Activated naive CD8-positive, alpha-beta T cell (primary cell): Measurements from ENCODE around the gene INSR.

Experiments used
- H3K27ac Mint-ChIP-seq: one replicate; pipeline ENCODE4 v1.8.0; 2021; ENCODE audit warnings: mixed read lengths
- H3K27me3 Mint-ChIP-seq: one replicate; pipeline ENCODE4 v1.8.0; 2021; ENCODE audit warnings: mixed read lengths
- H3K36me3 Mint-ChIP-seq: one replicate; pipeline ENCODE4 v1.8.0; 2021; ENCODE audit warnings: mixed read lengths
- H3K4me1 Mint-ChIP-seq: one replicate; pipeline ENCODE4 v1.8.0; 2021; ENCODE audit warnings: low read depth, mixed read lengths
- H3K4me3 Mint-ChIP-seq: one replicate; pipeline ENCODE4 v1.8.0; 2021; ENCODE audit warnings: mild to moderate bottlenecking, mixed read lengths
- H3K9me3 Mint-ChIP-seq: one replicate; pipeline ENCODE4 v1.8.0; 2021; ENCODE audit warnings: low read depth, mixed read lengths

INSR gene

DNA sequence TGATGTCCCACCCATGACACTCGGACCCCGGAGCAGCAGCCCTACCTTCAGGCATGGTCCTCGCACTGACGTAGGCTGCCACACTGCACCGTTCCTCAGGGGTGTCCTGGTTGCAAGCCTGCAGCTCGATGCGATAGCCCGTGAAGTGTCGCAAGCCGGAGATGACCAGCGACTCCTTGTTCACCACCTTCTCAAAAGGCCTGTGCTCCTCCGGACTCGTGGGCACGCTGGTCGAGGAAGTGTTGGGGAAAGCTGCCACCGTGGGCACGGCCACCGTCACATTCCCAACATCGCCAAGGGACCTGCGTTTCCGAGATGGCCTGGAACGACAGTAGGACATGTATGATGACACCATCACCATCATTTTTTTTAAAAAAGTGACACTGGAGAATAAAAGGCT is 151.4 kb downstream of the INSR start:
- Mint-ChIP-seq H3K27me3 (no peaks in the 10 kb centered on the region), H3K27ac (no peak overlapping the region), H3K4me1 (no peaks in the 10 kb centered on the region), H3K4me3 (no peak overlapping the region), H3K36me3 (peaks cover 4% of the 10 kb centered on the region), H3K9me3 (peaks cover 3% of the 10 kb centered on the region)

DNA sequence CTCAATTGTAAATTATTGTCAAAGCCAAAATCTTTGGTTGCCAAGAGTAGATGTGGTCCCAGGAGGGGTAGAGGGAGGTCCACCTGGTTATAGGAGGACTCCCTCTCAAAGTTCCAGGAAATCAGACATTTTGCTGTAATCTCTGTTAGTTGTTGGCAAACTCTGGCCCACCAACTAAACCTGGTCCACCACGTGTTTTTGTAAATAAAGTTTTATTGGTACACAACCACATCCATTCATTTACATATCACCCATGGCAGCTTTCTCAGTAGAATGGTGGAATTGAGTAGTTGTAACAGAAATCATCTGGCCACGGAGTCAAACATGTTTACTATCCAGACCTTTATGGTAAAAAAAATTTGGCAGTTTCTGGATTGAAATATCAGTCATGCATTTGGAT is 154.1 kb downstream of the INSR start:
- H3K27ac Mint-ChIP-seq = no peak overlapping the region
- no peaks in the 10 kb centered on the region for H3K9me3 Mint-ChIP-seq
- H3K36me3 Mint-ChIP-seq = peaks cover 2% of the 10 kb centered on the region
- no peaks in the 10 kb centered on the region for H3K4me1 Mint-ChIP-seq
- no peaks in the 10 kb centered on the region for H3K27me3 Mint-ChIP-seq
- H3K4me3 Mint-ChIP-seq = no peak overlapping the region

DNA sequence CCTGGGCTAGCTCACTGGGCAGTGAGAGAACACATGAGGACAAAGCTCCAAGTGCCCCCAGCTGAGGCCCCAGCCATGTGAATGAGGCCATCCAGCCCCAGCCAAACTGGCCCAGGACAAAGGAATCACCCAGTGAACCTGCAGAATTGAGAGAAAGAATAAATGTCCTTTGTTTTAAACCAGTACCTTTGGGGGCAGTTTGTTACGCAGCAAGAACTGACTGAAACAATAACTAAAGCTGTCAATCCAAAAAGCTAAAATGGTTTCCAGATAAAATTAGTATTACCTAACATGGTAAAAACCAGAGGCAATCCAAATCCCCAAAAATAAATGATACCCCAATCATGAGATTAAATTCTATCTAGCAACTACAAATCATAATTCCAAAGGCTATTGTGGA is 155.1 kb downstream of the INSR start:
- Mint-ChIP-seq H3K36me3 (peaks cover 2% of the 10 kb centered on the region), H3K27me3 (no peaks in the 10 kb centered on the region), H3K4me3 (no peak overlapping the region), H3K27ac (no peak overlapping the region), H3K4me1 (no peaks in the 10 kb centered on the region), H3K9me3 (no peaks in the 10 kb centered on the region)

DNA sequence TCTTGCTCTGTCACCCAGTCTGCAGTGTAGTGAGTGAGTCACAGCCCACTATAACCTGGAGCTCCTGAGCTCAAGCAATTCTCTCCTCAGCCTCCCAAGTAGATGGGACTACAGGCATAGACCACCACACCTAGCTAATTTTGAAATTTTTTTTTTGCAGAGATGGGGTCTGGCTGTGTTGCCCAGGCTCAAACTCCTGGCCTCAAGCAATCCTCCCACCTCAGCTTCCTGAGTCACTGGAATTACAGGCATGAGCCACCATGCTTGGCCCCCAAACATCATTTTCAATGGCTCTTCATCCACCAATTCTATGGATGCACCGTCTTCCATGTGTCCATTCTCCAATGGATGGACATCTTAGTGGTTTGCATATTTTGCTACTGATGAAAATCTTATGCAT is 155.8 kb downstream of the INSR start:
- Mint-ChIP-seq H3K9me3 (no peaks in the 10 kb centered on the region), H3K27ac (no peak overlapping the region), H3K4me1 (no peaks in the 10 kb centered on the region), H3K36me3 (peaks cover 2% of the 10 kb centered on the region), H3K4me3 (no peak overlapping the region), H3K27me3 (no peaks in the 10 kb centered on the region)

DNA sequence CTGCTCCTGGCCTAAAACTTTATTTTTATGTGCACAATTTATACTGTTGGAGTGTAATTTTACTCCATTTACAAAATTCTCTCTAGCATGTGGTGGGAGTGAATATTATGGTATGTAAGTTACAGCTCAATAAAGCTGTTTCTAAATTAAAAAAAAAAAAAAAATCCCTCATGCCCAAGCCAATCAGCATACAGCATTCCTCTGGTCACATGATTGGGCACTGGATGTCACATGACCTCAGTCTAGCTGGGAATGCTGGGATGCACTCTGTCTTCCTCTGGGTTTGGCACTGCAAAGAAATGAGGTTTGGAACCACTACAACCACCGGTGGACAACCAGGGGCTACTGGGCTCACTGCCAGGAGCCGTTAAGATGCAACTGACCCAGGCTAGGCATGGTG is 157.1 kb downstream of the INSR start:
- Mint-ChIP-seq H3K4me3 (no peak overlapping the region), H3K4me1 (no peaks in the 10 kb centered on the region), H3K36me3 (peaks cover 2% of the 10 kb centered on the region)

DNA sequence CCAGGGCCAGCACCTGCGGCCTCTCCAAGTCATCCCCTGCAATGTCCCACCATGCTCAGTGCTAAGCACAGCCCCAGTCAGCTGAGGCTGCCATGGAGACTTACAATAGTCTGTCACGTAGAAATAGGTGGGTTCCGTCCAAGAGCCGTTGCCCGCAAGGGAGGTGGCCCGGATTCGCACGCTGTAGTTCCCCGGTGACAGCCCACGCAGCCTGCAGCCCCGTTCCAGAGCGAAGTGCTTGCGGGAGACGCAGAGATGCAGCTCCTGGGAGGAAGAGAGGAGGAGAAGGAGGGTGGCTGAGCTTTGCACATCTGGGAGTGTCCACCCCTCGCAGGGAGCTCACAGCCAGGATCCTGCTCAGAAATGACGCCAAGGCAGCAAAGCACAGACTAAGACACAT is 162.2 kb downstream of the INSR start:
- Mint-ChIP-seq H3K9me3 (no peaks in the 10 kb centered on the region), H3K36me3 (peaks cover 2% of the 10 kb centered on the region), H3K27ac (no peak overlapping the region), H3K4me3 (no peak overlapping the region), H3K27me3 (no peaks in the 10 kb centered on the region), H3K4me1 (no peaks in the 10 kb centered on the region)

More for the DNA sequence above, 157.1 kb downstream of the INSR start:
- H3K27ac Mint-ChIP-seq = no peak overlapping the region
- no peaks in the 10 kb centered on the region for H3K27me3 Mint-ChIP-seq
- no peaks in the 10 kb centered on the region for H3K9me3 Mint-ChIP-seq

DNA sequence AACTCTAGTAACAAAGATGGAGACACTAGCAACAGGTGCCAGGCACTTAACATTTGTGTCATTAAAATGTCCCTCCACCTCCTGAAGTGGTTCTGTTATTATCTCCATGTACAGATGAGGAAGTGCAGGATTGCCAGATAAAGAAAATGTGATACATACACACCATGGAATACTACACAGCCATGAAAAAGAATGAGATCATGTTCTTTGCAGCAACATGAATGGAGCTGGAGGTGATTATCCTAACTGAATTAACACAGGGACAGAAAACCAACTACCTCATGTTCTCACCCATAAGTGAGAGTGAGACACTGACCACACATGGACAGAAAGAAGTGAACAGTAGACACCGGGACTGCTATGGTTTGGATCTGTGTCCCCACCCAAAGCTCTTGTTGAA is 164.2 kb downstream of the INSR start:
- no peak overlapping the region for H3K27ac Mint-ChIP-seq
- no peaks in the 10 kb centered on the region for H3K9me3 Mint-ChIP-seq
- H3K27me3 Mint-ChIP-seq = no peaks in the 10 kb centered on the region
- H3K4me3 Mint-ChIP-seq = no peak overlapping the region
- peaks cover 2% of the 10 kb centered on the region for H3K36me3 Mint-ChIP-seq
- H3K4me1 Mint-ChIP-seq = no peaks in the 10 kb centered on the region

DNA sequence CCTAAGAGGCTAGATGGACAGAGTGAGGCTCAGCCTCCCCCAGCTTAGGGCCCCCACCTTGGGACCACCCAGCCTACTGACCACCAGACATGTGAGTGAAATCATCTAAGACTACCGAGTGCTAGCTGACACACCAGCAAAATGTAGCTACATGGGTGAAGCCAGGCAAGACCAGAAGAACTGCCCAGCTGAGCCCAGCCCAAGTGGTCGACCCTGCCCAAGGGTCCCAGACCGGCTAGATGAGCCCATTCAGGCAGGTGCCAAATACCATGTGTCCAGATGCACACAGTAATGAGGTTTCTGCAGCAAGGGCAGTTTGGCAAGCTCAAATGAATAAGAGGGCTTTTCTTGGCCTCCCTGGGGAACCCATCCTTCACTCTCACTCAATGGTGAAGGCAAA is 168.1 kb downstream of the INSR start:
- Mint-ChIP-seq H3K36me3 (peaks cover 8% of the 10 kb centered on the region), H3K27me3 (no peaks in the 10 kb centered on the region), H3K9me3 (no peaks in the 10 kb centered on the region), H3K4me1 (no peaks in the 10 kb centered on the region), H3K4me3 (no peak overlapping the region), H3K27ac (no peak overlapping the region)

DNA sequence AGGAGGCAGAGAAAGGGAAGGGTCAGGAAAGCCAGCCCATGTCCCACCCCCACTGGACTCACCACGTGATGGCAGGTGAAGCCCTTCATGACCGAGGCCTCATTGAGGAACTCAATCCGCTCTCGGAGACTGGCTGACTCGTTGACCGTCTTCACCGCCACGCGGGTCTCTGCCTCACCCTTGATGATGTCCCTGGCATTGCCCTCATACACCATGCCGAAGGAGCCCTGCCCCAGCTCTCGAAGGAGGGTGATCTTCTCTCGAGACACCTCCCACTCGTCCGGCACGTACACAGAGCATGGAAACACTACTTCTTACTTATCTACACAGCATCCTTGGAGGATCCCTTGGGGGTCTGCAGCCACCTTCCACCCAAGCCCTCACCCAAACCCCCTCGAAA is 169.0 kb downstream of the INSR start:
- Mint-ChIP-seq H3K27ac (no peak overlapping the region), H3K36me3 (peaks cover 8% of the 10 kb centered on the region), H3K27me3 (no peaks in the 10 kb centered on the region), H3K4me1 (no peaks in the 10 kb centered on the region), H3K9me3 (no peaks in the 10 kb centered on the region), H3K4me3 (no peak overlapping the region)

DNA sequence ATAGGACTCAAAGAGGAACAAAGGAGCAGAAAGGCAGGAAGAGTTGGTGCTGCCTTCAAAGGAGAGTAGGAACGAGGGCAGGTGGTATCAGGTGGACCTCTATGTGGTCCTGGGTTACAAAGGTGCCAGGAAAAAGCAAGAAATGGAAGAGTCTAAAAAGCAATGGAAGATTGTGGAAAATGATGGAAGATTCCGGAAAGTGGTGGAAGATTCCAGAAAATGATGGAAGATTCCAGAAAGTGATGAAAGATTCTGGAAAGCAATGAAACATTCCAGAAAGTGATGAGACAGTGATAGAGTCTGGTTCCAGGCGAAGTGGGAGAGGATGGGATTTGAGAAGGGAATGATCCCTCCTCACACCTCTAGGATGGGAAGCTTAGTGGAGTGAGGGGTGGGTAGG is 169.4 kb downstream of the INSR start:
- Mint-ChIP-seq H3K4me1 (no peaks in the 10 kb centered on the region), H3K27ac (no peak overlapping the region)

DNA sequence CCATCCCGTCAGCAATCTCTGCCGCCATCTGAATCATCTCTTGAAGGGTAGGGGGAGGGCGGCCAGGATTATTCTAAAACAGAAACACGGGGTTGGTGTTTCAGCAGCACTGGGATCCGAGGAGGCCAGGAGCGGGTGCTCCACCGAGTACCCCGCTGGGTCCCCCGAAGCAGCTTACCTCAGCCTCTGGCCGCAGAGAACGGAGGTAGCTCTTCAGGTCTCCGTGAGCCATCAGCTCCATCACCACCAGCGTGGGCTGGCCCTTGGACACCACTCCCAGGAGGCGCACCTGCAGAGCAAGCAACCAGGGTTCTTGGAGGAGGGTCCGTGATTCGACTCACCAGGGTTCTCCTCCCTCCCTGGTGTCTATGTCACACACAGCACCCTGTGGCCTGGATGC is 171.5 kb downstream of the INSR start:
- no peaks in the 10 kb centered on the region for H3K9me3 Mint-ChIP-seq

More for the DNA sequence above, 169.4 kb downstream of the INSR start:
- no peaks in the 10 kb centered on the region for H3K9me3 Mint-ChIP-seq
- H3K36me3 Mint-ChIP-seq = peaks cover 6% of the 10 kb centered on the region
- H3K27me3 Mint-ChIP-seq = no peaks in the 10 kb centered on the region
- H3K4me3 Mint-ChIP-seq = no peak overlapping the region

DNA sequence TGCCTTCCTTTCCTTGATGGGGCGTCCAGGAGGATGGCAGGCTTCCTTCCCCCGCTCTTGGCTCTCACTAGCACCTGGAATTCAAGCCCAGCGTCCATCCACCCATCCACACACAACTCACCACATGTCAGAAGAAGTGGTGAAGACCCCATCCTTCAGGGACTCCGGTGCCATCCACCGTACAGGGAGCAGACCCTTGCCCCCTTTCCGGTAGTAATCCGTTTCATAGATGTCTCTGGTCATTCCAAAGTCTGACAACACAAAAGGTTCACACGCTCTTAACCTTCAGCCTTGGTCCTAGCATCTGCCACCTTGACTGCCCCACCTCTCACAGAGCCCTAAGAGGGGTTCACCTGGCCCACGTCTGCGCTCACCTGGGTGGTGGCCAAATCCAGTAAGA is 173.7 kb downstream of the INSR start:
- no peaks in the 10 kb centered on the region for H3K9me3 Mint-ChIP-seq
- H3K4me3 Mint-ChIP-seq = no peak overlapping the region
- no peak overlapping the region for H3K27ac Mint-ChIP-seq
- no peaks in the 10 kb centered on the region for H3K27me3 Mint-ChIP-seq
- no peaks in the 10 kb centered on the region for H3K4me1 Mint-ChIP-seq
- peaks cover 6% of the 10 kb centered on the region for H3K36me3 Mint-ChIP-seq

More for the DNA sequence above, 171.5 kb downstream of the INSR start:
- Mint-ChIP-seq H3K4me1 (no peaks in the 10 kb centered on the region), H3K36me3 (peaks cover 6% of the 10 kb centered on the region), H3K4me3 (no peak overlapping the region), H3K27me3 (no peaks in the 10 kb centered on the region), H3K27ac (no peak overlapping the region)

DNA sequence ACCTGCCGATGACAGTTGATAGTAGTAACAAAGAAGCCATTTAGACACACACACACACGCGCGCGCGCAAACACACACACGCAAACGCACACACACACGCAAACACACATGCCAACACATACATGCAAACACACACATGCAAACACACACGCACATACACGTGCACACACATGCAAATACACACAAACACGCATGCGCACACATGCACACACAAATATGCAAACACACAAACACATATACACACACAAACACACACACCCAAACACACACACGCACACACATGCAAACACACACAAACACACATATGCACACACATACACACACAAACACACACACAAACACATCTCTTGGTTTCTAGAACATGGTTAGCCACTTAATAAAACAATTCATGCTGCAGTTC is 174.6 kb downstream of the INSR start:
- Mint-ChIP-seq H3K27me3 (no peaks in the 10 kb centered on the region), H3K9me3 (no peaks in the 10 kb centered on the region), H3K27ac (no peak overlapping the region), H3K36me3 (peaks cover 3% of the 10 kb centered on the region), H3K4me1 (no peaks in the 10 kb centered on the region), H3K4me3 (no peak overlapping the region)

DNA sequence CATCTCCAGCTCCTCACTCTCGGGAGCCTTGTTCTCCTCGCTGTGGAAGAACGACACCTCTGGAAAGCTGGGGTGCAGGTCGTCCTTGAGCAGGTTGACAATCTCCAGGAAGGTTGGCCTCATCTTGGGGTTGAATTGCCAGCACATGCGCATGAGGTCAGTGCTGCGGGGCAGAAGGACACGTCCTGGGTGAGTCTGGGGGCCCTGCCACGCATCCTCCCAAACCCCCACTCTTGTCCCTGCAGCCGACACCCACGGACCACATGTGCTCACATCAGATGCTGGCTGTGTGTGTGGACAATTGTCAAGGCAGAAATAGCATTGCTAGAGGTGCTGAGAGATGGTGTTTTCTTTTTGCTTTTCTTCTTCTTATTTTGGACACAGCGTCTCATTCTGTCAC is 177.0 kb downstream of the INSR start:
- no peak overlapping the region for H3K4me3 Mint-ChIP-seq
- H3K36me3 Mint-ChIP-seq = peaks cover 2% of the 10 kb centered on the region
- H3K27ac Mint-ChIP-seq = no peak overlapping the region
- H3K9me3 Mint-ChIP-seq = no peaks in the 10 kb centered on the region
- peaks cover 3% of the 10 kb centered on the region for H3K27me3 Mint-ChIP-seq
- H3K4me1 Mint-ChIP-seq = no peaks in the 10 kb centered on the region

DNA sequence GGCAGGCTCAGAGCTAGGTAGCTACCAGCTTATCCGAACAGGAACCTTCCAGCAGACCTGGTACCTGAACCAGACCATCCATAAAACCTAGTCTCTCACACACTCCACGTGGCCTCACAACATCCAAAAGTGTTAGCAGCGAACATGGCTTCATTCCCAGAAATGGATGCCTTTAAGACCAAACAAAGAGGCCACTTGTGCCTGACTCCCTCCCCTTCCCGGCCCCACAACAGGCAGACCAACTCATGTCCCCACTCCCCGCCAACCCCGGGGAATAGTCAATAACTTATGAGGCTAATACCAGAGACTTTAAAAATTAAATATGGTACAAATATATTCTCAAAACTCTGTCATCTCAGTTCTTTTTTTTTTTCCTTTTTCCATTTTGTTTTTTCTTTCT is 178.5 kb downstream of the INSR start:
- no peaks in the 10 kb centered on the region for H3K9me3 Mint-ChIP-seq
- no peaks in the 10 kb centered on the region for H3K36me3 Mint-ChIP-seq
- peaks cover 3% of the 10 kb centered on the region for H3K27me3 Mint-ChIP-seq
- H3K4me3 Mint-ChIP-seq = no peak overlapping the region
- H3K4me1 Mint-ChIP-seq = no peaks in the 10 kb centered on the region
- no peak overlapping the region for H3K27ac Mint-ChIP-seq

DNA sequence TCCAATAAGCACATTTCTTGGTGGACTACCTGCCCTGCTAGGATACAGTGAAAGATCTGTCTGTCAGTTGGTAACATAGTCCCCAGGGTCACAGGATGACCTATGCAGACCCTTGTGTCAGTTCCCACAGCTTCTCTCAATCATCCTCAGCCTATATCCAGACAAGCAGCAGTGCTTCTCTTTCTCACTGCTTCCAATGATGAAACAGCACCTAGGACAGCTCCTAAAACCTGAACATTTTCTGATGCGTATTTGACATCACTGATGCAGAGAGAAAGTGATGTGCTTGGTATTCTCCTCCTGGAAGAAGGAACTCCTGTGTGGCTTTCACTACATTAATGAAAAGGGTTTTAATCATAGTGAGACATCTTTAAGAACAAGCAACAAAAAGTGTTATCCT is 181.0 kb downstream of the INSR start:
- Mint-ChIP-seq H3K9me3 (no peaks in the 10 kb centered on the region), H3K4me1 (no peaks in the 10 kb centered on the region), H3K36me3 (no peaks in the 10 kb centered on the region), H3K4me3 (peak overlapping the region; percentile 10), H3K27me3 (peaks cover 3% of the 10 kb centered on the region), H3K27ac (no peak overlapping the region)

DNA sequence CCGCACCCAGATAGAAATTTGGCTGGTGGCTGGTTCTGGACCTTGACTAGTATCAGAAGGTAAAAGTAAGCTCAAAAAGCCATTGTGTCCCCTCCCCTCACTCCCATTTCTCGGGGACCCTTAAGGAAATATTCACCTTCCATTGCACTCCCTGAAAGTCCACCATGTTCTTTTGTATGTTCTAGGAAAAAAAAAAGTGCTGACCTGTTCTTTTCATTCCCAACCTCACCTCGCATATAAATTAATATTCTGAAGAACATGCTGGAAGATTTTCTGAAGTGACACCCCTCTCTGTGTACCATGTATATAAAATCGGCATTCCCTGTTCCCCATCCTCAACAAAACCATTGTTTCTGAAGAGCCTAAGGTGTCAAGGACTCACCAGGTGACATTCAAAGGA is 181.5 kb downstream of the INSR start:
- no peak overlapping the region for H3K4me3 Mint-ChIP-seq
- no peaks in the 10 kb centered on the region for H3K4me1 Mint-ChIP-seq
- H3K27ac Mint-ChIP-seq = no peak overlapping the region
- no peaks in the 10 kb centered on the region for H3K9me3 Mint-ChIP-seq
- no peaks in the 10 kb centered on the region for H3K36me3 Mint-ChIP-seq
- peaks cover 3% of the 10 kb centered on the region for H3K27me3 Mint-ChIP-seq
